Left colon (tissue), 2 donors: ENCODE measurements around the gene ZNF155. TPM values are rescaled to one million over a fixed set of nuclear protein-coding genes. Genes with fewer than 3 reads are reported as not detected.

Source experiments
- ATAC-seq: fragments of 200-7000 bp; cut with Tn5 transposase; one replicate; pipeline ENCODE4 v1.9.1; 2020; ENCODE audit warnings: mild to moderate bottlenecking, moderate library complexity
- DNase-seq, 2 donors: peaks; one replicate each; pipeline ENCODE4 v3.0.0-alpha.2; 2020
- intact Hi-C, 2 donors: fragments of 100-400 bp; cut with DNase I in 1 of 2; cut with micrococcal nuclease in 1 of 2; formaldehyde crosslinking; loops; one replicate each; pipeline versions ENCODE4 v1.11.2 to v1.14.0; 2022; cut with DNase I, micrococcal nuclease
- total RNA-seq, 2 donors: library from RNA; stranded (reverse); fragmentation: NEBNext Ultra II Directional; extraction: Animal tissue kit (Norgen Biotek cat#: 25700); gene quantifications; one replicate each; pipeline ENCODE4 v1.2.1, GENCODE V29; 2021
- donor health status: DM: no; HTN: no; CAD: no.
- donor health status: DM: yes; HTN: yes; CAD: no.

The ZNF155 gene
- total RNA-seq, 2 donors from 2014 or later: 6.9 to 7.1 TPM

DNA sequence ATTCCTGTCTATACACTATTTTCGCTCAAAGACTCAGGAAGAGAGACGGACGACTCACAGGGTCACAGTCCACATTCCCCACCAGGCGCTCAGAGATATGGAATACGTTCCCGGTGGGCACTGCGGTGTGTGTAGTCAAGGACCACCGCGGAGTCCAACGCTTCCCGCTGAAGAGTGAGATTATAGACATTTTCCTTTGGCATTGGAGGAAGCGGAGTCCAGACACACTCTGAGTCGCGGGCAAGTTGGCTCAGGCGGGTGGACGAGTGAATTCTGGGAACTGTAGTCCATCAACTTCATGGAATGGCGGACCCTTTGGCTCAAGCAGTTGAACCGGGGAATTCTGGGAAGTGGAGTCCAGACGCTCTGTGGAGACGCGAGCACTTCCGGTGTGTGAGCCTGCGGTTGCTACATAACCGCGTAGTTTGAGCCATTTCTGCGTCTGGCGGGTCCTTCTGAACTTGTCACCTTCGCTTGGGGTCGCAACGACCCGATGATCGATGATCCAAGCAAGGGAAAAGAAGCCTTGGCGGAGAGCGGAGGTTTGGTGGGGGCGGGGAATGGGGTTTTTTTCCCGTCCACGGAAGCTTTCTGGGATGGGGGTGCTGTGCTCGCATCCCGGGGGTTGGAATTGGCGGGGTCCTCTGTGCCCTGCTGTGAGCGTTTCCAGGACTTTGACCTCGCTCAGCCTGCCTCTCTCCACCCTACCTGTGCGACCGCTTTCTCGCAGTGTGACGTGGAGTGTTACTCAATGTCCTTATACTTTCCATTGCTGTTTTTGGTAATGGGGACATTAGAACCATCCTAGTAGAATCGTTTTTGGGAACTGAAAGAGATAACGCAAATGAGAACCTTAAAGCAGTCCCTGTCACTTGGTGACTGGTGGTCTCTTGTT is 18.8 kb downstream of the ZNF155 start, which contains the start of gene ZNF230:
TSS of gene ZNF230 (plus strand) at position 392 of the 895 bp plus-strand sequence. CDS start 4,122 bp downstream, outside the sequence.
- DNase-seq (peak; percentile 88 to 94), ATAC-seq (peak; percentile 100)
- intact Hi-C loops: no loop called here

GRCh38 chr19:44003461-44004009 is 19.5 kb downstream of the ZNF155 start:
- DNase-seq (peak in 1 of 2 donors; percentile 11), ATAC-seq (peak; percentile 11)
- intact Hi-C loops: no loop called here

GRCh38 chr19:44005973-44006372 is 22.0 kb downstream of the ZNF155 start:
- ATAC-seq (no peak), DNase-seq (no peak)
- intact Hi-C loops: no loop called here

- ATAC-seq: no peak
- no peak for DNase-seq
- intact Hi-C loops: no loop called here
Observed at GRCh38 chr19:44007473-44007872, 23.5 kb downstream of the ZNF155 start.

GRCh38 chr19:44010468-44010867 is 26.5 kb downstream of the ZNF155 start:
- intact Hi-C loops: no loop called here
- ATAC-seq (no peak), DNase-seq (no peak)

DNA sequence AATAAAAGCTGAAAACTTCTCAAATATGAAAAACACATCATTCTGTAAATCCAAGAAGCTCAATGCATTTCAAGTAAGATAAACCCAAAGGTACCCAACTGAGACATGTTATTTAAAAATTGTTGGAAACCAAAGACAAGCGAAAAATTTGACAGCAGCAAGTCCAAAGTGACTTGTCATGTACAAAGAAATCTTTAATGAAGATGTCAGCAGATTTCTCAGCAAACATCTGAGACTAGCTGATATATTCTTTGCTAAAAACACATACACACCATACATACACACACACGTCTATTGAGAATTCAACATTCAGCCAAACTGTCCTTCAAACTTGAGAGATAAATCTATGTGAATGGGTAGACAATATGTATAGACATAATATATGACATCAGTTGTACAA is 35.5 kb downstream of the ZNF155 start:
- intact Hi-C loops: no loop called here
- ATAC-seq: no peak
- no peak for DNase-seq

DNA sequence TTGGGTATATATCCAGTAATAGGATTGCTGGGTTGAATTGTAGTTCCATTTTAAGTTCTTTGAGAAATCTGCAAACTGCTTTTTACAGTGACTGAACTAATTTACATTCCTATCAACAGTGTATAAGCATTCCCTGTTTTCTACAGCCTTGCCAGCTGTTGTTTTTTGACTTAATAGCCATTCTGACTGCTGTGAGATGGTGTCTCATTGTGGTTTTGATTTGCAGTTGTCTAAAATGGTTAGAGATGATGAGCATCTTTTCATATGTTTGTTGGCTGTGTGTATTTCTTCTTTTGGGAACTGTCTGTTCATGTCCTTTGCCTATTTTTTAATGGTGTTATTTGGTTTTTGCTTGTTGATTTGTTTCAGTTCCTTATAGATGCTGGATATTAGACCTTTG is 37.2 kb downstream of the ZNF155 start:
- no peak for ATAC-seq

DNA sequence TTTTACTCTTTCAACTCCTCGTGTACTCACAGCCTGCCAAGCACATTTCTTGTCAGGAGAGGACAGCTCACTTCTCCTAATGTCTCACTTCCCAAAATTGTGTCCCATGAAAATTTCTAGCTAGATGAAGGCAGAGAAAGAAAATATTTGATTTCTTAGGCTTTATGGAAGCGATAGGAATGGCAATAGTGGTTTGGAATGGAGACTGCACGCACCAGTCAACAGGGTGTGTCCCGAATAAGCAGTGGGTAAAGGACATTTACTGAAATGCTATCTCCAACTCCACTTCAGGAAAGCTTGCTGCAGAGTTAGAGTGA is 40.9 kb downstream of the ZNF155 start:
- DNase-seq: no peak
- intact Hi-C loops: no loop called here
- ATAC-seq: peak; percentile 3

More for the DNA sequence above, 37.2 kb downstream of the ZNF155 start:
- intact Hi-C loops: no loop called here
- no peak for DNase-seq

- peak; percentile 100 for ATAC-seq
- DNase-seq: peak; percentile 83 to 85
- intact Hi-C loops: no loop called here
Observed at GRCh38 chr19:44025217-44025936, 41.4 kb downstream of the ZNF155 start, which contains the start of gene ZNF222. TSS of gene ZNF222 (plus strand) at chr19:44025379. CDS start at chr19:44025437, 58 bp downstream.

GRCh38 chr19:44026622-44027021 is 42.6 kb downstream of the ZNF155 start:
- DNase-seq (no peak), ATAC-seq (no peak)
- intact Hi-C loops: no loop called here

GRCh38 chr19:44032001-44032610 is 48.1 kb downstream of the ZNF155 start:
- intact Hi-C loops: no loop called here
- no peak for DNase-seq
- no peak for ATAC-seq

DNA sequence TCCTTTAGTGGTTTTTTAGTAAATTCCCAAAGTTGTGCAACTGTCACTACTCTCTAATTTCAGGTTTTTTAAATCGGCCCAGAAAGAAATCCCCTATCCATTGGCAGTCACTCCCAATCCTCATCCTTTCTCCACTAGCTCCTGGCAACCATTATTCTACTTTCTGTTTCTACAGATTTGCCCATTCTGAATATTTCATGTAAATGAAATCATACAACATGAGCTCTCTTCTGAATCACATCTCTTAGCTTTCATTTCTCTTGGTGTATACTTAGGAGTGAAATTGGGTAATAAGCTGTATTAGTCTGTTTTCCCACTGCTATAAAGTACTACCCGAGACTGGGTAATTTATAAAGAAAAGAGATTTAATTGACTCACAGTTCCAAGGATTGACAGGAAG is 58.2 kb downstream of the ZNF155 start:
- no peak for ATAC-seq
- DNase-seq: no peak
- intact Hi-C loops: no loop called here

Other genes with a start within 250 kb of the ZNF155 start
- 10 to 100 TPM; 25.4 to 40.3 TPM for gene SMG9, start 229.2 kb upstream of the ZNF155 start, total RNA-seq
- 10 to 100 TPM; 21.2 to 45.6 TPM for gene KCNN4, start 203.2 kb upstream of the ZNF155 start, total RNA-seq
- gene LYPD5, start 181.7 kb upstream of the ZNF155 start, total RNA-seq: 1 to 10 TPM in 1 of 2 donors, under 1 TPM in 1; 0.70 to 3.5 TPM
- gene ZNF283, start 156.9 kb upstream of the ZNF155 start, total RNA-seq: 10 to 100 TPM in 1 of 2 donors, 1 to 10 TPM in 1; 8.1 to 11.5 TPM
- 1 to 10 TPM in 1 of 2 donors, under 1 TPM in 1; 0.92 to 1.3 TPM for gene ZNF404, start 100.2 kb upstream of the ZNF155 start, total RNA-seq
- 1 to 10 TPM; 8.9 to 9.2 TPM for gene ZNF45, start 48.9 kb upstream of the ZNF155 start, total RNA-seq
- 1 to 10 TPM; 1.4 to 2.1 TPM for gene ZNF221, start 33.0 kb upstream of the ZNF155 start, total RNA-seq
- 1 to 10 TPM; 3.3 to 3.9 TPM for gene ZNF230, start 18.8 kb downstream of the ZNF155 start, total RNA-seq
- 1 to 10 TPM; 1.8 to 2.7 TPM for gene ZNF222, start 41.2 kb downstream of the ZNF155 start, total RNA-seq
- 1 to 10 TPM; 5.0 to 8.4 TPM for gene ZNF223, start 67.8 kb downstream of the ZNF155 start, total RNA-seq
- gene ZNF284, start 88.0 kb downstream of the ZNF155 start, total RNA-seq: 1 to 10 TPM; 1.6 to 2.1 TPM
- gene ZNF224, start 110.2 kb downstream of the ZNF155 start, total RNA-seq: 10 to 100 TPM; 22.3 to 25.8 TPM
- gene ZNF225, start 129.2 kb downstream of the ZNF155 start, total RNA-seq: 1 to 10 TPM; 3.7 to 3.9 TPM
- 1 to 10 TPM; 7.6 to 7.7 TPM for gene ZNF234, start 157.4 kb downstream of the ZNF155 start, total RNA-seq
- 10 to 100 TPM; 16.1 to 20.3 TPM for gene ZNF226, start 180.9 kb downstream of the ZNF155 start, total RNA-seq
- 10 to 100 TPM; 10.1 to 13.5 TPM for gene ZNF227, start 228.3 kb downstream of the ZNF155 start, total RNA-seq